DMS79 (cell line): ENCODE measurements around the gene NTN5.
A peak's percentile ranks its signal among the peaks of the same experiment; 100 is the strongest.

Source experiments
- DNase-seq: peaks from one replicate; lab custom pipeline; 2025; lab: John Stamatoyannopoulos, UW

The NTN5 gene

DNA sequence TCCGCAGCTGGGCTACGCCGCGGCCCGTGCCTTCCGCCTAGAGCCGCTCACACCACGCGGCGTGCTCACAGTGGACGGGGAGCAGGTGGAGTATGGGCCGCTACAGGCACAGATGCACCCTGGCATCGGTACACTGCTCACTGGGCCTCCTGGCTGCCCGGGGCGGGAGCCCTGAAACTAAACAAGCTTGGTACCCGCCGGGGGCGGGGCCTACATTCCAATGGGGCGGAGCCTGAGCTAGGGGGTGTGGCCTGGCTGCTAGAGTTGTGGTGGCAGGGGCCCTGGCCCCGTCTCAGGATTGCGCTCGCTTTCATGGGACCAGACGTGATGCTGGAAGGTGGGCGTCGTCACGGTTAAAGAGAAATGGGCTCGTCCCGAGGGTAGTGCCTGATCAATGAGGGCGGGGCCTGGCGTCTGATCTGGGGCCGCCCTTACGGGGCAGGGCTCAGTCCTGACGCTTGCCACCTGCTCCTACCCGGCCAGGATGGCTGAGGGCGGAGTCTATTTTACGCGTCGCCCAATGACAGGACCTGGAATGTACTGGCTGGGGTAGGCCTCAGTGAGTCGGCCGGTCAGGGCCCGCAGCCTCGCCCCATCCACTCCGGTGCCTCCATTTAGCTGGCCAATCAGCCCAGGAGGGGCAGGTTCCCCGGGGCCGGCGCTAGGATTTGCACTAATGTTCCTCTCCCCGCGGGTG, 43.1 kb downstream of the NTN5 start:
- no peak for DNase-seq

DNA sequence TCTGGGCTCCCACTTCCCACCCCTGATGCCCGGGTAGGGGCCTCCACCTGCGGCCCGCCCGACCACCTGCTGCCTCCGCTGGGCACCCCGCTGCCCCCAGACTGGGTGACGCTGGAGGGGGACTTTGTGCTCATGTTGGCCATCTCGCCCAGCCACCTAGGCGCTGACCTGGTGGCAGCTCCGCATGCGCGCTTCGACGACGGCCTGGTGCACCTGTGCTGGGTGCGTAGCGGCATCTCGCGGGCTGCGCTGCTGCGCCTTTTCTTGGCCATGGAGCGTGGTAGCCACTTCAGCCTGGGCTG, 43.6 kb downstream of the NTN5 start:
- no peak for DNase-seq

DNA sequence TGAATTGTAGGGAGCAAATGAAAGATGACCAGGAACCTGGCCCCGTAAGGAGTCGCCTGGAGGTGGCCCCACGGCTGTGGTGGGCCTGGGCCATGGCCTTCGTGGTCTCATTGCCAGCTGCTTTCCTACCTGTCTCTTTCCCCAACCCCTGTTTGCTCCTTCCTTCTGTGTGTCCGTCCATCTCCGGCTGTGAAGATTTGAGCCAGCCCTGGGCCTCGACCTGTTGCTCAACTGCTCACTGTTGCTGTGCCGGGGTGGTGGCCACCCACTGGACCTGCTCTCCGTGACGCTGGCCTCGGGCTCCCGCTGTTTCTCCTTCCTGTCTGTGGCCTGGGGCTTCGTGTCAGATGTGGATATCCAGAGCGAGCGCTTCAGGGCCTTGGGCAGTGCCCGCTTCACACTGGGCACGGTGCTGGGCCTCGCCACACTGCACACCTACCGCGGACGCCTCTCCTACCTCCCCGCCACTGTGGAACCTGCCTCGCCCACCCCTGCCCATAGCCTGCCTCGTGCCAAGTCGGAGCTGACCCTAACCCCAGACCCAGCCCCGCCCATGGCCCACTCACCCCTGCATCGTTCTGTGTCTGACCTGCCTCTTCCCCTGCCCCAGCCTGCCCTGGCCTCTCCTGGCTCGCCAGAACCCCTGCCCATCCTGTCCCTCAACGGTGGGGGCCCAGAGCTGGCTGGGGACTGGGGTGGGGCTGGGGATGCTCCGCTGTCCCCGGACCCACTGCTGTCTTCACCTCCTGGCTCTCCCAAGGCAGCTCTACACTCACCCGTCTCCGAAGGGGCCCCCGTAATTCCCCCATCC, 44.1 kb downstream of the NTN5 start:
- no peak for DNase-seq

DNA sequence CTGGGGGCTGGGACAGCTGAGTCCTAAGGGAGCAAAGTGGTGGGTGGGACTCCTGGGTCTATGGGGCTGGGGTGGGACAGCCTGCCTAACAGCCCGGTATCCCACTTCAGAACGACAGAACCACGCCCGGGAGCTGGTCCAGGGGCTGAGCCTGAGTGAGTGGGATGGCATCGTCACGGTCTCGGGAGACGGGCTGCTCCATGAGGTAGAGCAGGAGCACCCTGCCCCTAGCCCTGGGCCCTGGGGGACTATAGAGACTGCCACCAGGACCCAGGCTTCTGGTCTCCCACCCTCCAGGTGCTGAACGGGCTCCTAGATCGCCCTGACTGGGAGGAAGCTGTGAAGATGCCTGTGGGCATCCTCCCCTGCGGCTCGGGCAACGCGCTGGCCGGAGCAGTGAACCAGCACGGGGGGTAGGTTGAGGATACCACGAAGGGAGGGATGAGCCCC, 44.9 kb downstream of the NTN5 start:
- no peak for DNase-seq

DNA sequence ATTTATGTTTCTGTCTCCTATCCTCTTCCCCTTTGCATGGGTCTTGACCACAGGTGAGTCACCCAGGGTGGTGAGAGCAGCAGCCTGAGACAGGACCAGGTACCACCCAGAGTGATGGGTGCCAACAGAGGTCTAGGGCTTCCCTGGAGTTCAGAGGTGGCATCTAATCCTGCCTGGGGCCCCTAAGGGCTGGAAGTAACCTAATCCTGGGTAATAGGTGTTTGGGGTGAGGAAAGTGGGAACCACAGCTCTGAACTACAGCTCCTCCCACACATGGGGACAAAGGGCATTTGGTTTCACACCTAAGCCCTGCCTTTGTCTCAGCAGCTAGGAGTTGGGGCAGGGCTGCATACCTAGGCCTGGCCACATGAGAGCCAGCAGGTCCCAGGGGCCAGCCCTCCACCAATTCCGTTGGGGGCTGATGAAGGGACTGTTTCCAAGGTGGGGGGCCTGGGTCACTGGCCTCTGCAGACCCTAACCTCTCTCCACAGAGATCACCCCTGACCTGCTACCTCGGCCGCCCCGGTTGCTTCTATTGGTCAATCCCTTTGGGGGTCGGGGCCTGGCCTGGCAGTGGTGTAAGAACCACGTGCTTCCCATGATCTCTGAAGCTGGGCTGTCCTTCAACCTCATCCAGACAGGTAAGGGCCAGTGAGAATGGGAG, 45.5 kb downstream of the NTN5 start:
- DNase-seq: no peak

DNA sequence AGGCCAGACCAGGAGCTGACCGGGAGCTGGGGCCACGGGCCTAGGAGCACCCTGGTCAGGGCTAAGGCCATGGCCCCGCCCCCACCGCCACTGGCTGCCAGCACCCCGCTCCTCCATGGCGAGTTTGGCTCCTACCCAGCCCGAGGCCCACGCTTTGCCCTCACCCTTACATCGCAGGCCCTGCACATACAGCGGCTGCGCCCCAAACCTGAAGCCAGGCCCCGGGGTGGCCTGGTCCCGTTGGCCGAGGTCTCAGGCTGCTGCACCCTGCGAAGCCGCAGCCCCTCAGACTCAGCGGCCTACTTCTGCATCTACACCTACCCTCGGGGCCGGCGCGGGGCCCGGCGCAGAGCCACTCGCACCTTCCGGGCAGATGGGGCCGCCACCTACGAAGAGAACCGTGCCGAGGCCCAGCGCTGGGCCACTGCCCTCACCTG, 46.9 kb downstream of the NTN5 start:
- DNase-seq: no peak

DNA sequence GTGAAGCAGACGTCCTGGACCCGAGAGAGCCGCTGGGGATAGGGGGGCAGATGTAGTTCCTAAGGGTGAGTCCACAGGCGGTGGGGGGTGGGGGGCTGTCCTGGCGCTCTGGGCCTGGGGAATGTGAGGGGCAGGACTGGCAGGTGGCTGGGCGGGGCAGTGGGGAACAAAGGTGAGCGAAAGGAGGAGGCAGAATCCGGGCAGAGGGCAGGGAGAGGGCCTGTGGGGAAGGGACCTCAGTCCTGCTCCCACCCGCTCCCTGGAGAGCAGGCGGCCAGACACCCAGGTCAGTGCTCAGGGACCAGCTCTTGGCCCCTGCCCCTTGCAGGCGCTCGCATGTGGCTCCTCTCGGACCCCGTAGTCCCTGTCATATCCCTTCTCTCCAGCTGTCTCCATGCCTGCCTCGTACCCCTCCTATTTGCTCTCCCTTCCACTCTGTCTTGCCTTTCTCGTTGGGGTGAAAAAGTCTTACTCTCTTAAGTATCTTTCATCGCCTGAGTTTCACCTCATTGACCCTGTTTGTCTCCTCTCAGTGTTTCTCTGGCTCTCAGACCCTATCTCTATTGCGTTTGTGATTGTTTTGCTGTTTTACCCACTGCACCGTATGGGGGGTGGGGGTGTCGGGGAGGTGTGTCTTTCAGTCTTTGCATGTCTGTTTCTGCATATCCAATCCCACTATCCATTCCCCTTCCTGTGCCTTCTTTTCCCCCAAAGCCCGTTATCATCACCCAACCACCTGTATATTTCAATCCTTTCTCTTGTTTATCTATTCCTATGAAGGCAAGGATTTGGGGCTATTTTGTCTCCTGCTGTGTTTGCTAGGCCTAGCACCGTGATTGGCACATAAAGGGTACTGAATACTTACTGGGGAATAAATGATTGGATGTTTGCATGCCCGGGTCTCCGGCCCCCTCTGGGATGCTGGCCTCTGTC, 47.8 kb downstream of the NTN5 start:
- DNase-seq: no peak

DNA sequence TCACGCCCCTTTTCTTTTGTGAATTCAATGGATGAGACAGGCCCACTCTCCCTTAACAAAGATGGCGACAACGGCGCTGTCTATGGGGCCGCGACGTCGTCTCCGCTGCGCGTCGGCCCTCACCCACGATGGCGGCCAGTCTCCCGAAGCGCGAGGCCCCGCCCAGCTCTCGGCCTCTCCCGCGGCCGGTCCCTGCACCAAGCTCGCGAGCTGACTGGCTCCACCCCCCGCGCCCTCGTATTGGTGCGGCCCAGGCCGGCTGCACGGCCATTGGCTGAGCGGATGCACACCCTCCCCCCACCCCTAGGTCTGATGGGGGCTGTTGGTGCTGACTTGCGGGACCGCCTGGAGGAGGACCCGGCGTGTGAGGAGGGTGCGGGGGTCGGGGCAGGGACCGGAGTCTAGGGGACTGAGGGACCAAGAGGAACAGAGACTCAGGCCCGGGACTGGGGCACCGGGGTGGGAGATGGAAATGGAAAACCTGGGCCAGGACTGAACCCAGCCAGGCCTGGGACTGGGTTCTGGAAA, 48.7 kb downstream of the NTN5 start:
- peak; percentile 95 for DNase-seq

DNA sequence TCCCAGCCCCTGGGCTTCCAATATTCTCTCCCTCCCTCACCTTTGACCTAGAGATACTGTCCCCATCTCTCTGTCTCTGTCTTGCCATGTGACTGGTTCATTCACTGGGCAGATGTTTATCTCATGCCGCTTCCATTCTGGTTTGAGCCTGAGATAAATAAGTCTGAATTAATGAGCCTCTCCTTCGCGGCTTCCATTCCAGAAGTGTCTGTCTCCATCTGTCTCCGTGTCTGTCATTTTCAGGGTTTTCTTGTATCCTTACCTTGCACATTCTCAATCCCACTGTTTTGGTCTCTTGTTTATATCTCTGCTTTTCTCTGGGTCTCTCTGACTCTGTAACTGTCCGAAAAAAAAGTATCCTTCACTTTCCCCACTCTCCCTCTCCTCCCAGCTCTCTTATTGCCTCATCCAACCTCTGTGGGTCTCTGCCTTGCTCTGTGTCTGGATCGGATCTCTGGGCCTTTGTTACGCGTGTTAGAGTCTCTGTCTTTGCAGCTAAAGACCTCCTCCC, 49.2 kb downstream of the NTN5 start:
- DNase-seq: no peak

DNA sequence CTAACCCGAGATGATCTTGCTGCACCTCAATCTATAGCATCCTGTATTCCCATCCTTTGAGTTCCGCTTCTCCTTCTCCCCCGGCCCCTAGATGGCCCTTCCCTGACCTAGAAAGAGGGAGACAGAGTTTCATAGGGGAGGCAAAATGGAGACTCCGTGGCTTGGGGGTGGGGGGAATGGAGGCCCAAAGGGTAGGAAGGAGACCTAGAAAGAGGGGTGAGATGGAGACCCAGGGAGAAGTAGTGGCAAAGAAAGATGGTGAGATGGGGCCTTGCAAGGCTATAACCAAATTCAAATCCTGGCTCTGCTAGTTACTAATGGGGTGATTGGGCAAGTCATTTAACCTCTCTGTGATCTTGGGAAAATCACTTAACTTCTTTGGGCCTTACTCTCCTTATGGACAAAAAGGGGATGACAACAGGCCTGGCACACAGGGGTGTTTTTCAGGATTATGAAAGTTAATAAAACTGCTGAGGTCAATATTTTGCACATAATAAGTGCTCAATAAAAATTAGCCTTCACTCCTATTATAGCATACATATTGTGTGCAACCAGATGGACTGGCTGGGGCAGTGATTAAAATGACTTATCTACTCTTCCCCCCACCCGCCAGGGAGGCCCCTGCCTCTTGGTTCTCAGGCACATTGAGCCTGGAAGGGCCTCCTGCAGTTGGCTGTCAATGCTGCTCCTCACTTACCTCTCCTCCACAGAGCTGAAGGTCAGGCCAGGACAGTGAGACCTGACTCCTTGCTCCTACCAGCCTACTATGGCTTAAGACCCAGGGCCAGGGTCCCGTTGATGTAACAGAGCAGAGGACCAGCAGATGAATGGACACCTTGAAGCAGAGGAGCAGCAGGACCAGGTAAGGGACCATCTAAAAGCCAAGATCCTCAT, 52.9 kb downstream of the NTN5 start:
- DNase-seq: no peak

DNA sequence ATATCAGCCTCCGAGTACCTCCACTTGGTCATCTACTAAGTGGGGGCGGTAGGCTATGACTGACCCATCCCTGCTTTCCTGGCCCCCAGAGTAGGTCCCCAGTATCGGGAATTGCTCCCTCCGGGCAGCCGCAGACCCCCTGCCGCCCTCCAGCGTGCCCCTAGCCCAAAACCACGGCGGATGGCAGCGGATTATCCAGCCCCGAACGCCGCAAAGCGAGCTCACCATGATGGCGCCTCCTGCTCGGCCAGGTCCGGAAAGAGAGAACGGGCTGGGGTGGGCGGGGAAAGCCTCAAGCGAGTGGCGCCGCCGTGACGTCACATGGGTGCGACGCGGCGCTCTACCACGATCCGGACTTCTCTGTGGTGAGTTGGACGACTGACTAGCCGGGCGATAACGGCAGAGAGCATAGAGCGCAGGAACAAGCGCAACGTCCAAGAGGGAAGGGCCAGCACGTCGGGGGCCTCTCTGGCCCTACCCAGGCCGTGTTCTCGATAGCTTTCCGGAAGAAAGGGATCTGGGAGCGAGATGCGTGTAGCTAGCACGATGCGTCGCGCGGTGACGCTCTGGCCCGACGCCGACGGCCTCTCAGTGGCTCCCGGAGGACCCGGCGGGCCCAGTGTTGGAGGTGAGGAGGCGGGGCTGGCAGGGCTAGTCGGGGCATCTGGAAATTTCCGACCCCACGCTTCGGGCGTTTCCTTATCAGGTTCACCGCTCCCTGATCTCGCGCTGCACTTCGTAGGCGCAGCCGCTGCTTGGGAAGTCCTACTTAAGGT, 53.7 kb downstream of the NTN5 start, which contains the start of the genes RPL18 and SPHK2:
Gene RPL18, minus strand, starts transcription at position 263 of the 776 bp plus-strand sequence. Its CDS starts 35 bp downstream, at position 228.
Gene SPHK2, plus strand, starts transcription at position 591 of the 776 bp plus-strand sequence. CDS start 1,009 bp downstream, outside the sequence.
- peak; percentile 97 for DNase-seq

DNA sequence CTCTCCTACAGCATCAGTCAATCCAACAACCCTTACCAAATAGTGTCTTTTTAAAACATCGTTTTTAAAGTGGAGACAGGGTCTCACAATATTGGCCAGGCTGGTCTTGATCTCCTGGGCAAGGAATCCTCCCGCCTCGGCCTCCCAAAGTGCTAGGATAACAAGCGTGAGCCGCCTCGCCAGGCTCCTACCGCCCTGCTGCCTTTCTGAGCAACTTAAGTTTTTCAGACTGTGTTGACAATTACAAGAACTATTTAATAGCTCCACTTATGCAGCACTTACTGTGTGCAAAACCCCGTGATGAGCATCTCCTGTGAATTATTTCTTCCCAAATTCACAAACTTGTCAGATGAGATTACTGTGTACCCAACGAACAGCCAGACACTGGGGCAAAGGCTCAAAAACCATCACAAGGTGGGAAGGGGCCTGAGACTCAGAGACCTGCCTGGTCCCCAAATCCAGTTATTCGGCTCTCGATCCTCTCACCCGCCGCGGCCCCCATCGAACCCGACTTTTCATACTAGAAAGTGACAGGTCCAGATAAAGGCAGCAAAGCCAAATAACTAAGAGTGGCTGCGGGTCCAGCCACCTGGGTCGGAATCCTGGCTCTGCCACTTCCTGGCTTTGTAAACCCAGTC, 54.4 kb downstream of the NTN5 start:
- DNase-seq: no peak

DNA sequence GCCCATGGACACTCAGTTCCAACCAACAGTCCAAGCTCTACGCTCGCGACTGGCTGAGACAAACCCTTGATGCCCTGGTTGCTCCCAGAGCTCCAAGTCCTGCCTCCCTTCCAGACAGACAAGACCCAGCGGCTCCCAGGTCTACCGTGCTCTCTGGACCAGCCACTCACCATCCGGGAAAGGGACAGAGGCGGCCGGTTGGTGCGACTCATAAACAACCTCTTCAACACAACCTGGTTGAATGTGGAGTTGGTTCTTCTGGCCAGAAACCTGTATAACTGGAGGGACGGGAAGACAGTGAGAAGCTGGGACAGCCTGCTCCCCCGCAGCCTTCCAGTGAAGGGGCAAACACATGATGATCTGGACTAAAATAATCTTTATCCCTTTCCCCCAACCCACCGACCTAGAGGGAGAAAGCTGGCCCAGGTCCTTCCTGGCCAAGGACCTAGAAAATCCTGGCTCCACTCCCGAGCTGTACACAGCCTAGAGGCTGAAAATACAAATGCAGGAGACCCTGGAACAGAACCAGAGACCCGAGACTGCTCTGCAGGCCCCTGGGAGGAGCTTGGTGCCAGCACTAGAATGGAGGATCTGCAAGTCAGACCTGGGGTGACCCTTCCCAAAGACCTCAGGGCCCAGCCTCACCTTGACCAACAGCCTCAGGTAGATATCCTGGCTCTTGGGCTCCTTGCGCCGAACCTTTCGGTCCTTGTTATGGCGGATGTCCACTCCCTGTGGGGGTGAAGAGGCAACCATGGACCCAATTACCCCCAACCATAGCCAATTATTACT, 55.5 kb downstream of the NTN5 start:
- DNase-seq: no peak

DNA sequence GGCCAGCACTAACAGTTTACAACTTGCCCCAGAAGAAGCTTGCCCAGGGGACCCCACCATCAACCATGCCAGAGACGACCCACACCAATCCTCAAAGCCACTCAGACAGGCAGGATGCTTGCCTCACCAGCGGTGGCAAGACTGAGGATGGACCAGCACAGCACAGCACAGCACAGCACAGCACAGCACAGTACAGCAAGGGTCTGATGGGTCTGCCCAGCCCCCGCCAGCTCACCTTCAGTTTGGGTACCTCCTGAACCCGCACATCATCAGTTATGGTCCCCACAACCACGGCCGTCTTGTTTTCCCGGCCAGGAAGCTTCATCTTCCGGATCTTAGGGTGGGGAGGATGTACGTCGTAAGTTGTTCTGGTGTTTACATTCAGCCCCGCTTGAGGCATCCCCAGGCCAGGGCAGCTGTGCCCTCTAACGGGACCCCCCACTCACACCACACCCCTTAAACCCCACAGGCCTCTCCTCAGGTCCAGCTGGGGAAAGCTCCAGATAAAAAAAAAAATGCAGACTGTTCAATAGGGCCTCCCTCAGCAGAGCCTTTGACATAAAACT, 56.2 kb downstream of the NTN5 start:
- DNase-seq: no peak

DNA sequence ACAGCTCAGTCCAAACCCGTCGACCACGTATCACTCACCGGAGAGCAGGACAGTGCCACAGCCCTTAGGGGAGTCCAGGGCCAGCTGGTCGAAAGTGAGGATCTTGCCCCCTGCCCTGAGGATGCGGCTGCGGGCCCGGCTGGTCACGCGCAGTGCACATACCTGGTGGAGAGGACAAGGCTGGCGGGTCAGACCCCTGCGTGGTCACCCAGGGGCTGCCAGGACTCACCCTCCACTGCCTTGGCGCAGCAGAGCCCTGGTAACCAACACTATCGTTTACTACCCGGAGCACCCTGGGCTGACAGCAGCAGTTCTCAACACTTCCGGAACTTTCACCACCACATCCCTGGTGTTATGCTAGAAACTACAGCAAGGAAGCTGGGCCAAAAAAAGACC, 56.8 kb downstream of the NTN5 start:
- DNase-seq: no peak

DNA sequence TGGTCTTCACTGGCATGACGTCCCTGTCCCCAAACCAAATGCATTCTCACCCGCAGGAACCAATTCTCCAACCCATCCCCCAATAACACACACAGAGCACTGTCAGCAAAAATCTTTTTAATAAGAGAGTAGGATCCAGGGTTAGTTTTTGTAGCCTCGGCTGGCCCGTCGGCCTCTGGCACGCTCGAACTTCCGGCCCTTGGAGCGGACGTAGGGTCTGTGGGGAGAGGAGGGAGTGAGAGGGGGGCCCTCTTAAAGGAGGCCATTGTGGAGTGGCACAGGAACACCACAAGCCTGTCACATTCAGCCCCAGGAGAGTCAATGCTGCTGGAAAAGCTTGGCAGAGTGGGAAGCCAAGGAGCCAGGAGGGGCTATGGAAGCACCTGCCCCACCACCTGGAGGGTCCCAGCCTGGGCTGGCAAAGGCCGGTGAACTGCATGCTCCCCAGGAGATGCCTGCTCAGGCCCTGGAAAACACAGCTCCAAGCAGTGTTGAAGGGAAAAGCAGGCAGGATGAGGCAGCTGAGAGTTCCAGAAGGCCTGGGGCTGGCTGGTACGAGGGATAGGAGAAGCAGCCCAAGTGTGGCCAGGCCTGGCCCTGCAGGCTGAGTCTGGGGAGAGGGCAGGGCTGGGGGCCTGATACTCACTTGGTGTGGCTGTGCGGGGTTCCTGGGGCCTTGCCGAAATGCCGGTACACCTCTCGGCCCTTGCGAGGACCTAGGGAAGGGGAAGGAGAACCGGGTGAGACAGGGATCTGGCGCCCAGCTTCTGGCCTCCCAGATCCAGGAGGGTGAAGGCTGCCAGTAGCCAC, 57.4 kb downstream of the NTN5 start:
- no peak for DNase-seq
